GM12891 (cell line): ENCODE results near the gene RBM3.

ENCODE experiments used
- POLR2A ChIP-seq: IDR thresholded peaks from 2 replicates; pipeline ENCODE4 v1.6.1; 2011; ENCODE audit warnings: low read depth, low read length, control low read depth
- POLR2AphosphoS5 ChIP-seq: IDR thresholded peaks from 2 replicates; pipeline ENCODE4 v1.6.1; 2011; ENCODE audit warnings: low read depth, low read length, control low read depth
- POU2F2 ChIP-seq: IDR thresholded peaks from 2 replicates; pipeline ENCODE4 v1.6.1; 2011; ENCODE audit warnings: low read depth, mild to moderate bottlenecking, control low read depth, low read length, moderate library complexity
- TAF1 ChIP-seq: IDR thresholded peaks from 2 replicates; pipeline ENCODE4 v1.6.1; 2011; ENCODE audit warnings: low read depth, low read length, control low read depth

GRCh38 chrX:48613502-48614160 lies 39.3 kb downstream of the RBM3 start:
- TF ChIP-seq POLR2A: no peak
- TF ChIP-seq POU2F2: no peak
- no peak for TF ChIP-seq TAF1
- TF ChIP-seq POLR2AphosphoS5: no peak
